CD4-positive, alpha-beta T cell (primary cell): ENCODE results near the gene SMIM36. TPM values are rescaled to one million over a fixed set of nuclear protein-coding genes. Genes with fewer than 3 reads are reported as not detected.

Source experiments
- ATAC-seq: fragments of 200-7000 bp; cut with Tn5 transposase; one replicate; pipeline ENCODE4 v1.10.0; 2022; ENCODE audit warnings: mild to moderate bottlenecking; ENCODE audit not compliant: poor library complexity
- CTCF ChIA-PET: fragments of 350-600 bp; sonication (Branson Sonifier 250); formaldehyde crosslinking; loops from one replicate; lab custom pipeline; 2021; ENCODE audit warnings: antibody characterized with exemption, inconsistent platforms; lab: Charles Lee
- POLR2A ChIA-PET: fragments of 350-600 bp; sonication (Branson Sonifier 250); formaldehyde crosslinking; loops from one replicate; lab custom pipeline; 2021; ENCODE audit warnings: antibody characterized with exemption, inconsistent platforms; lab: Charles Lee
- DNase-seq, 14 experiments: peaks; one replicate each; pipeline ENCODE4 v3.0.0-alpha.2; 2013 to 2020; ENCODE audit warnings: mixed read lengths in 2 of 14
- H3K27ac ChIP-seq, 2 donors: one replicate each; pipeline versions ENCODE4 v1.5.1 to v1.7.0; 2013; ENCODE audit warnings: low read length in 2 of 2, low read depth in 1 of 2, mild to moderate bottlenecking in 1 of 2
- H3K27me3 ChIP-seq, 2 experiments: 1 replicate in 1 of 2; 2 replicates in 1 of 2; pipeline versions ENCODE4 v1.6.1 to v1.7.0; 2013; ENCODE audit warnings: low read length in 2 of 2, control low read depth in 1 of 2, mild to moderate bottlenecking in 1 of 2, moderate library complexity in 1 of 2; ENCODE audit not compliant: insufficient read depth in 2 of 2, control insufficient read depth in 1 of 2
- H3K36me3 ChIP-seq: one replicate; pipeline ENCODE4 v1.6.1; 2013; ENCODE audit warnings: low read length, control low read depth; ENCODE audit not compliant: insufficient read depth
- H3K4me1 ChIP-seq: one replicate; pipeline ENCODE4 v1.6.1; 2013; ENCODE audit warnings: low read length, control low read depth; ENCODE audit not compliant: insufficient read depth
- H3K4me3 ChIP-seq: one replicate; pipeline ENCODE4 v1.5.1; 2013; ENCODE audit warnings: mild to moderate bottlenecking, low read length, moderate library complexity
- H3K9me3 ChIP-seq, 2 experiments: 1 replicate in 1 of 2; 2 replicates in 1 of 2; pipeline versions ENCODE4 v1.6.1 to v1.7.0; 2013; ENCODE audit warnings: low read length in 2 of 2, mild to moderate bottlenecking in 2 of 2, control low read depth in 1 of 2, moderate library complexity in 1 of 2; ENCODE audit not compliant: control insufficient read depth in 1 of 2, insufficient read depth in 1 of 2
- H3K27ac Mint-ChIP-seq: one replicate; pipeline ENCODE4 v1.8.0; 2020; ENCODE audit warnings: mixed read lengths
- H3K27me3 Mint-ChIP-seq: one replicate; pipeline ENCODE4 v1.8.0; 2021; ENCODE audit warnings: mixed read lengths
- H3K36me3 Mint-ChIP-seq: one replicate; pipeline ENCODE4 v1.8.0; 2021; ENCODE audit warnings: low read depth, mixed read lengths
- H3K4me1 Mint-ChIP-seq: one replicate; pipeline ENCODE4 v1.8.0; 2021; ENCODE audit warnings: low read depth, mixed read lengths
- H3K4me3 Mint-ChIP-seq: one replicate; pipeline ENCODE4 v1.8.0; 2020; ENCODE audit warnings: mild to moderate bottlenecking, mixed read lengths
- H3K9me3 Mint-ChIP-seq: one replicate; pipeline ENCODE4 v1.8.0; 2020; ENCODE audit warnings: mixed read lengths
- CTCF ChIP-seq: fragments of 200-600 bp; IDR thresholded peaks from one replicate; pipeline ENCODE4 v1.8.0; 2022; ENCODE audit warnings: antibody characterized with exemption, mild to moderate bottlenecking
- intact Hi-C, 2 experiments: fragments of 100-400 bp; cut with DNase I in 1 of 2; cut with micrococcal nuclease in 1 of 2; formaldehyde crosslinking; loops; one replicate each; pipeline versions ENCODE4 v1.15.1 to v1.9.0; 2023 to 2025; cut with DNase I, micrococcal nuclease
- total RNA-seq, 174 experiments: library from RNA in 2 of 174; stranded (reverse) in 2 of 174; gene quantifications; one replicate each; pipeline ENCODE4 v1.2.3 and lab custom pipeline; 2021 to 2026

Gene SMIM36
- total RNA-seq, 2 experiments from 2014 or later: not detected

- Mint-ChIP-seq H3K27me3 (peaks cover 4% of the 10 kb centered on the region), H3K4me3 (no peak overlapping the region), H3K4me1 (no peaks in the 10 kb centered on the region), H3K36me3 (no peaks in the 10 kb centered on the region), H3K27ac (no peak overlapping the region), H3K9me3 (no peaks in the 10 kb centered on the region)
- Histone ChIP-seq H3K36me3 (no peaks in the 10 kb centered on the region), H3K4me3 (no peak overlapping the region), H3K4me1 (no peaks in the 10 kb centered on the region), H3K27me3 (no peaks in the 10 kb centered on the region), H3K27ac (no peak overlapping the region), H3K9me3 (no peaks in the 10 kb centered on the region)
- no peak for TF ChIP-seq CTCF
- ChIA-PET POLR2A (no interaction called here), CTCF (no interaction called here)
- ATAC-seq (no peak), DNase-seq (no peak)
- intact Hi-C loops: no loop called here
Measured at GRCh38 chr17:55443904-55444303, 67.3 kb downstream of the SMIM36 start.

GRCh38 chr17:55442953-55443683 is 68.1 kb downstream of the SMIM36 start:
- H3K27me3 ChIP-seq: no peaks in the 10 kb centered on the region
- H3K4me1 ChIP-seq: no peaks in the 10 kb centered on the region
- POLR2A ChIA-PET: no interaction called here
- DNase-seq: no peak
- no peak for ATAC-seq
- no peaks in the 10 kb centered on the region for H3K27me3 Mint-ChIP-seq
- intact Hi-C loops: no loop called here
- H3K9me3 ChIP-seq: no peaks in the 10 kb centered on the region
- no peak overlapping the region for H3K4me3 ChIP-seq
- H3K36me3 Mint-ChIP-seq: no peaks in the 10 kb centered on the region
- no peak overlapping the region for H3K4me3 Mint-ChIP-seq
- H3K36me3 ChIP-seq: no peaks in the 10 kb centered on the region
- no peak overlapping the region for H3K27ac ChIP-seq
- H3K9me3 Mint-ChIP-seq: no peaks in the 10 kb centered on the region
- CTCF ChIA-PET: no interaction called here
- no peak overlapping the region for H3K27ac Mint-ChIP-seq
- TF ChIP-seq CTCF: no peak
- H3K4me1 Mint-ChIP-seq: no peaks in the 10 kb centered on the region

GRCh38 chr17:55442462-55442861 is 68.8 kb downstream of the SMIM36 start:
- Mint-ChIP-seq H3K4me1 (no peaks in the 10 kb centered on the region), H3K36me3 (no peaks in the 10 kb centered on the region), H3K9me3 (no peaks in the 10 kb centered on the region), H3K27me3 (no peaks in the 10 kb centered on the region), H3K4me3 (no peak overlapping the region), H3K27ac (no peak overlapping the region)
- Histone ChIP-seq H3K4me3 (no peak overlapping the region), H3K9me3 (no peaks in the 10 kb centered on the region), H3K27me3 (no peaks in the 10 kb centered on the region), H3K36me3 (no peaks in the 10 kb centered on the region), H3K4me1 (no peaks in the 10 kb centered on the region), H3K27ac (no peak overlapping the region)
- intact Hi-C loops: no loop called here
- TF ChIP-seq CTCF: no peak
- ATAC-seq: no peak
- ChIA-PET CTCF (no interaction called here), POLR2A (no interaction called here)
- no peak for DNase-seq
